Breast epithelium (tissue), 3 donors: ENCODE measurements around the gene CAMK2D.

ENCODE experiments used
- CTCF ChIP-seq, 3 donors: fragments of 450-650 bp; IDR thresholded peaks; one replicate each; pipeline ENCODE4 v1.5.1; 2016 to 2017; ENCODE audit warnings: antibody characterized with exemption in 3 of 3, mild to moderate bottlenecking in 3 of 3, moderate library complexity in 3 of 3
- POLR2A ChIP-seq: fragments of 450-650 bp; IDR thresholded peaks from one replicate; pipeline ENCODE4 v1.6.1; 2016; ENCODE audit warnings: antibody characterized with exemption, mild to moderate bottlenecking, moderate library complexity
- POLR2AphosphoS5 ChIP-seq, 3 donors: sonication (generic); formaldehyde crosslinking; IDR thresholded peaks; one replicate each; pipeline ENCODE4 v1.6.1; 2017; ENCODE audit warnings: antibody characterized with exemption in 3 of 3

- no peak for TF ChIP-seq CTCF (IDR thresholded peaks at IDR 0.05)
- no peak for TF ChIP-seq POLR2A
- TF ChIP-seq POLR2AphosphoS5 (IDR thresholded peaks at IDR 0.05): no peak
Observed at GRCh38 chr4:113499696-113500095, 261.8 kb downstream of the CAMK2D start.
